GM18519 (cell line): ENCODE measurements around the gene AADACL3.
"Not testable (repeated sequence)": the region's sequence is repeated elsewhere in the genome, so short reads cannot be mapped to it uniquely, and the experiment has no call there.

ENCODE experiments used
- ATAC-seq: cut with Tn5 transposase; IDR thresholded peaks from one replicate; pipeline ENCODE4 v1.9.1; 2021; ENCODE audit warnings: mild to moderate bottlenecking, moderate library complexity; ENCODE audit not compliant: unreplicated experiment, low FRiP score

AADACL3 gene

GRCh38 chr1:12713651-12714050 lies 2.3 kb upstream of the AADACL3 start:
- ATAC-seq = not testable (repeated sequence)

GRCh38 chr1:12714710-12715475 lies 1.0 kb upstream of the AADACL3 start:
- no peak for ATAC-seq

- ATAC-seq = no peak
These were observed 1.5 kb downstream of the AADACL3 start for GRCh38 chr1:12717301-12717838.

GRCh38 chr1:12722626-12723025 lies 6.7 kb downstream of the AADACL3 start:
- no peak for ATAC-seq

- ATAC-seq = no peak
These were observed 12.5 kb downstream of the AADACL3 start for GRCh38 chr1:12728391-12728790.

GRCh38 chr1:12730156-12730555 lies 14.2 kb downstream of the AADACL3 start:
- no peak for ATAC-seq

- ATAC-seq = not testable (repeated sequence)
These were observed 15.2 kb downstream of the AADACL3 start for GRCh38 chr1:12731084-12731483.

GRCh38 chr1:12734651-12735050 lies 18.7 kb downstream of the AADACL3 start:
- ATAC-seq = no peak

- no peak for ATAC-seq
These were observed 23.0 kb downstream of the AADACL3 start for GRCh38 chr1:12738934-12739333.

- ATAC-seq = no peak
These were observed 23.7 kb downstream of the AADACL3 start for GRCh38 chr1:12739613-12740012.

GRCh38 chr1:12741946-12742345 lies 26.0 kb downstream of the AADACL3 start:
- ATAC-seq = no peak

- ATAC-seq = no peak
These were observed 29.4 kb downstream of the AADACL3 start for GRCh38 chr1:12745126-12745991.

- ATAC-seq = no peak
These were observed 30.0 kb downstream of the AADACL3 start, which contains the start of gene CFAP107 for GRCh38 chr1:12745992-12746323. Gene CFAP107 (plus strand): TSS chr1:12746200. CDS start chr1:12746431, 231 bp downstream.

- ATAC-seq = no peak
These were observed 33.0 kb downstream of the AADACL3 start for GRCh38 chr1:12748778-12749355.

GRCh38 chr1:12754738-12755137 lies 38.8 kb downstream of the AADACL3 start:
- ATAC-seq = no peak

GRCh38 chr1:12756273-12756672 lies 40.4 kb downstream of the AADACL3 start:
- no peak for ATAC-seq

GRCh38 chr1:12756768-12757413 lies 41.0 kb downstream of the AADACL3 start:
- ATAC-seq = no peak

GRCh38 chr1:12757836-12758235 lies 41.9 kb downstream of the AADACL3 start:
- ATAC-seq = no peak

- ATAC-seq = no peak
These were observed 44.4 kb downstream of the AADACL3 start for GRCh38 chr1:12760256-12760795.

- ATAC-seq = no peak
These were observed 45.9 kb downstream of the AADACL3 start for GRCh38 chr1:12761781-12762180.
